ENCODE data around the gene EEF1AKMT4.
A peak's percentile ranks its signal among the peaks of the same experiment; 100 is the strongest.

The EEF1AKMT4 gene

DNA sequence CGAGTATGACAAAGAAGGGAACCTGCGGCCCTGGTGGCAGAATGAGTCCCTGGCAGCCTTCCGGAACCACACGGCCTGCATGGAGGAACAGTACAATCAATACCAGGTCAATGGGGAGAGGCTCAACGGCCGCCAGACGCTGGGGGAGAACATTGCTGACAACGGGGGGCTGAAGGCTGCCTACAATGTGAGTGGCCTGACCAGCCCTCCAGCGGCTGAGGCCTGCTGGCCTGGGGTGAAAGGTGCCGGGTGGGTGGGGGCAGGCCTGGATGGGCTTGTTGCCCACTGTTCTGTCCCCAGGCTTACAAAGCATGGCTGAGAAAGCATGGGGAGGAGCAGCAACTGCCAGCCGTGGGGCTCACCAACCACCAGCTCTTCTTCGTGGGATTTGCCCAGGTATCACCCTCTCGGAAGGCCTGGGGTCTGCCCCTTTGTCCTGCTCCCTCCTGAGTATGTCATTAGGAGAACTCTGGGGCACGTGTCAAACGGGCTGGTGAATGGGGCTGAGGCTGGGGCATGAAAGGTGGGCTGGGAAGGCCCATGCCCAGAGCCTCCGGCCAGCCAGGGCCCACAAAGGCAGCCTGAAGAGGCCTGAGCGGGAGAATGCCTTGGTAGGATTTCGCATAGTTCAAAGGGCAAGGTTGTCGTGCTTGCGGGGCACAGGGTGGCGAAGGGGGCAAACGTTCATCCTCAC lies 41.7 kb downstream of the EEF1AKMT4 start:
- TF ChIP-seq SPI1 (IDR thresholded peaks at IDR 0.05; ENCODE audit: low read depth, low read length) (no peak), POLR2AphosphoS5 (IDR thresholded peaks at IDR 0.05; ENCODE audit: low read depth, low read length) (no peak), POU2F2 (IDR thresholded peaks at IDR 0.05; ENCODE audit: low read depth, low read length) (no peak), TAF1 (IDR thresholded peaks at IDR 0.05; ENCODE audit: low read depth, low read length) (no peak), POLR2A (IDR thresholded peaks at IDR 0.05; ENCODE audit: low read depth, low read length) (no peak)
- DNase-seq (ENCODE audit: insufficient read length, low spot score) (no peak), FAIRE-seq (no peak)

- no peak for FAIRE-seq
- no peak for DNase-seq (ENCODE audit: insufficient read length, low spot score)
Measured at GRCh38 chr3:184291738-184292445, 42.4 kb downstream of the EEF1AKMT4 start.

DNA sequence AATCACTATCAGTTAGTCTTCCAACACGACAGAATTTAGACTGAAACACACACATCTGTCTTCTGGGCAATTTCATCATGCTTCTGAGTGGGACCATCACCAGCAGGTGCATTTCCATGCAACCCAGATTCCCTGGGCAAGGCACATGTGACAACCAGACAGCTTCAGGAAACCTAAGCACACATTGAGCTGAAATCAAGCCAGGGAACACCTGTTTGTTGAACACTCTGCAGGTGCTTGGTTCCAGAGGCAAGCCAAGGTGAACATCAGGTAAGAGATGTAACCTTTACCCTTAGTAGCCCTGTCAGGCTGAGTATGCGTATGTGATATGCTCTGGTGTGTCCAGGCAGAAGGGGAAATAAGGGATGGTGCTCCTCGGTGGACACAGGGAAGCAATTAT lies 46.3 kb downstream of the EEF1AKMT4 start:
- TF ChIP-seq POU2F2 (IDR thresholded peaks at IDR 0.05; ENCODE audit: low read depth, low read length) (no peak), PAX5 (IDR thresholded peaks at IDR 0.05; ENCODE audit: insufficient read depth, low read length, severe bottlenecking) (no peak), POLR2AphosphoS5 (IDR thresholded peaks at IDR 0.05; ENCODE audit: low read depth, low read length) (no peak), SPI1 (IDR thresholded peaks at IDR 0.05; ENCODE audit: low read depth, low read length) (no peak)
- DNase-seq (ENCODE audit: insufficient read length, low spot score), result no peak
- no peak for FAIRE-seq

More at GRCh38 chr3:184291738-184292445, 42.4 kb downstream of the EEF1AKMT4 start:
- TF ChIP-seq SPI1 (IDR thresholded peaks at IDR 0.05; ENCODE audit: low read depth, low read length) (no peak), POLR2A (IDR thresholded peaks at IDR 0.05; ENCODE audit: low read depth, low read length) (no peak), TAF1 (IDR thresholded peaks at IDR 0.05; ENCODE audit: low read depth, low read length) (no peak), POU2F2 (IDR thresholded peaks at IDR 0.05; ENCODE audit: low read depth, low read length) (no peak), POLR2AphosphoS5 (IDR thresholded peaks at IDR 0.05; ENCODE audit: low read depth, low read length) (no peak), PAX5 (IDR thresholded peaks at IDR 0.05; ENCODE audit: insufficient read depth, low read length, severe bottlenecking) (no peak)

DNA sequence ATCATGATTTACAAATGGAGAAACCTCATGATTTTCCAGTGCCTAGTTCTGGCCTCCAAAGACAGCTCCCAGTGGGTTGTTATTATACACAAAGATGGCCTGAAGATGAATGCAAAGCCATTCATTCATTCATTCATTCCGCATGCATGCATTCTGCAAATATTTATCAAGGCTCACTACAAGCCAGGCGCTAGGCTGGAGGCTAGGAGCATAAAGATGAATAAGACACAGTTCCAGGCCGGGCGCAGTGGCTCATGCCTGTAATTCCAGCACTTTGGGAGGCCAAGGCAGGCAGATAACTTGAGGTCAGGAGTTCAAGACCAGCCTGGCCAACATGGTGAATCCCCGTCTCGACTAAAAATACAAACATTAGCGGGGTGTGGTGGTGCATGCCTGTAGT lies 47.1 kb downstream of the EEF1AKMT4 start:
- TF ChIP-seq TAF1 (IDR thresholded peaks at IDR 0.05; ENCODE audit: low read depth, low read length), result no peak
- TF ChIP-seq PAX5 (IDR thresholded peaks at IDR 0.05; ENCODE audit: insufficient read depth, low read length, severe bottlenecking), result no peak
- TF ChIP-seq POU2F2 (IDR thresholded peaks at IDR 0.05; ENCODE audit: low read depth, low read length), result no peak
- TF ChIP-seq POLR2AphosphoS5 (IDR thresholded peaks at IDR 0.05; ENCODE audit: low read depth, low read length), result no peak
- no peak for TF ChIP-seq SPI1 (IDR thresholded peaks at IDR 0.05; ENCODE audit: low read depth, low read length)
- no peak for TF ChIP-seq POLR2A (IDR thresholded peaks at IDR 0.05; ENCODE audit: low read depth, low read length)
- DNase-seq (ENCODE audit: insufficient read length, low spot score), result no peak
- no peak for FAIRE-seq

- DNase-seq (ENCODE audit: insufficient read length, low spot score) (peak; percentile 96), FAIRE-seq (peak; percentile 94)
- peak; percentile 75 for TF ChIP-seq TAF1 (IDR thresholded peaks at IDR 0.05; ENCODE audit: low read depth, low read length)
- no peak for TF ChIP-seq SPI1 (IDR thresholded peaks at IDR 0.05; ENCODE audit: low read depth, low read length)
- no peak for TF ChIP-seq POU2F2 (IDR thresholded peaks at IDR 0.05; ENCODE audit: low read depth, low read length)
- TF ChIP-seq PAX5 (IDR thresholded peaks at IDR 0.05; ENCODE audit: insufficient read depth, low read length, severe bottlenecking), result no peak
- TF ChIP-seq POLR2AphosphoS5 (IDR thresholded peaks at IDR 0.05; ENCODE audit: low read depth, low read length), result peak; percentile 70
- TF ChIP-seq POLR2A (IDR thresholded peaks at IDR 0.05; ENCODE audit: low read depth, low read length), result peak; percentile 60
Measured at GRCh38 chr3:184298759-184299487, 49.5 kb downstream of the EEF1AKMT4 start, which contains the start of gene PSMD2. Gene PSMD2, plus strand, starts transcription at chr3:184299241. Its CDS starts 26 bp downstream, at chr3:184299267.

- no peak for DNase-seq (ENCODE audit: insufficient read length, low spot score)
- FAIRE-seq, result no peak
- no peak for TF ChIP-seq POLR2A (IDR thresholded peaks at IDR 0.05; ENCODE audit: low read depth, low read length)
- TF ChIP-seq POLR2AphosphoS5 (IDR thresholded peaks at IDR 0.05; ENCODE audit: low read depth, low read length), result no peak
- TF ChIP-seq PAX5 (IDR thresholded peaks at IDR 0.05; ENCODE audit: insufficient read depth, low read length, severe bottlenecking), result no peak
- TF ChIP-seq TAF1 (IDR thresholded peaks at IDR 0.05; ENCODE audit: low read depth, low read length), result no peak
- no peak for TF ChIP-seq SPI1 (IDR thresholded peaks at IDR 0.05; ENCODE audit: low read depth, low read length)
- TF ChIP-seq POU2F2 (IDR thresholded peaks at IDR 0.05; ENCODE audit: low read depth, low read length), result no peak
Measured at GRCh38 chr3:184299488-184300377, 50.3 kb downstream of the EEF1AKMT4 start.

DNA sequence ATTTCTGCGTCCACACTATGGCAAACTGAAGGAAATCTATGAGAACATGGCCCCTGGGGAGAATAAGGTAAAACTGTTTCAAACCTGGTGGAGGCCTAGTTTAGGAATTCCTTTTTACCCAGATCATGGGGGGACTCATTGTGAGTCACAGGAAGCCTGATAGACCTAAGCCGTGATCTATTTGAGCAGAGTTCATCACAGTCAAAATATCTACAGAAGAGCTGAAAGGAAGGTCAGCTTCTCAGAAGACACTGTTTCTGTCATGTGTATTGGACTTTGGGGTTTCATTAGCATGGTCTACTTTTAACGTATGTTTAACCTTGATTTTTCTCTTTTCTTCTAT lies 50.9 kb downstream of the EEF1AKMT4 start:
- TF ChIP-seq POU2F2 (IDR thresholded peaks at IDR 0.05; ENCODE audit: low read depth, low read length) (no peak), POLR2A (IDR thresholded peaks at IDR 0.05; ENCODE audit: low read depth, low read length) (no peak), TAF1 (IDR thresholded peaks at IDR 0.05; ENCODE audit: low read depth, low read length) (no peak), POLR2AphosphoS5 (IDR thresholded peaks at IDR 0.05; ENCODE audit: low read depth, low read length) (no peak)
- FAIRE-seq, result no peak
- no peak for DNase-seq (ENCODE audit: insufficient read length, low spot score)

GRCh38 chr3:184305577-184305976 lies 56.1 kb downstream of the EEF1AKMT4 start:
- no peak for FAIRE-seq
- TF ChIP-seq TAF1 (IDR thresholded peaks at IDR 0.05; ENCODE audit: low read depth, low read length), result no peak
- no peak for TF ChIP-seq PAX5 (IDR thresholded peaks at IDR 0.05; ENCODE audit: insufficient read depth, low read length, severe bottlenecking)
- no peak for TF ChIP-seq POLR2A (IDR thresholded peaks at IDR 0.05; ENCODE audit: low read depth, low read length)
- no peak for TF ChIP-seq SPI1 (IDR thresholded peaks at IDR 0.05; ENCODE audit: low read depth, low read length)
- no peak for TF ChIP-seq POLR2AphosphoS5 (IDR thresholded peaks at IDR 0.05; ENCODE audit: low read depth, low read length)
- TF ChIP-seq POU2F2 (IDR thresholded peaks at IDR 0.05; ENCODE audit: low read depth, low read length), result no peak
- DNase-seq (ENCODE audit: insufficient read length, low spot score), result no peak
